ENCODE measurements around the gene CMSS1. TPM values are rescaled to one million over a fixed set of nuclear protein-coding genes. Genes with fewer than 3 reads are reported as not detected.
A peak's percentile ranks its signal among the peaks of the same experiment; 100 is the strongest.
"Not testable (repeated sequence)": the region's sequence is repeated elsewhere in the genome, so short reads cannot be mapped to it uniquely, and the experiment has no call there.

Gene CMSS1
- total RNA-seq, 4 donors from 2014 or later, result 11.2 to 16.3 (median 14.1) TPM

DNA sequence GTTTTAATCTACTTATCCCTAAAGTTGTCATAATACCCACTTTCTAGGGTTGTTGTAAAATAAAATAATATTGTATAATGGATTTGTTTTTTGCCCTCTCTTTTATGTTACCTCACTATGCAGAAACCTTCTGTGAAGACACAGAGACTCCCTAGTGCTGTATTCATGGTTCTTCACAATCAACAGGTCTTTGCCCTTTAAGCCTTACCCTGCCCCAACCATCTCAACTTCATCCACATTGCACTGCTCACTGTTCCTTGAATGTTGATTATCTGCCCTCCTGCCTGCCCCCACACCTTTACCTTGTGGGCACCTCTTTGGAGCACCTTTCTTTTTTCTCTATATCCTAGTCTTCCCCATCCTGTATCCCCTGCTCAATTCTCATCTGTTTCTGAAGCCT, 21.1 kb downstream of the CMSS1 start:
- Histone ChIP-seq H3K27ac (replicated peaks in 1 of 4) (no peak overlapping the region), H3K9me3 (no peaks in the 10 kb centered on the region), H3K4me1 (peaks cover 12 to 20% (median 16%) of the 10 kb centered on the region in 4 donors), H3K36me3 (no peaks in the 10 kb centered on the region), H3K4me3 (no peak overlapping the region), H3K27me3 (no peaks in the 10 kb centered on the region)
- no peak for DNase-seq (ENCODE audit: extremely low spot score)
- intact Hi-C loops (cut with DNase I), result loop anchor here (10.0 kb wide), 1 partner anchor 656 kb away; the partner anchor contains the start of gene TMEM45A
- TF ChIP-seq, protein P1, sequence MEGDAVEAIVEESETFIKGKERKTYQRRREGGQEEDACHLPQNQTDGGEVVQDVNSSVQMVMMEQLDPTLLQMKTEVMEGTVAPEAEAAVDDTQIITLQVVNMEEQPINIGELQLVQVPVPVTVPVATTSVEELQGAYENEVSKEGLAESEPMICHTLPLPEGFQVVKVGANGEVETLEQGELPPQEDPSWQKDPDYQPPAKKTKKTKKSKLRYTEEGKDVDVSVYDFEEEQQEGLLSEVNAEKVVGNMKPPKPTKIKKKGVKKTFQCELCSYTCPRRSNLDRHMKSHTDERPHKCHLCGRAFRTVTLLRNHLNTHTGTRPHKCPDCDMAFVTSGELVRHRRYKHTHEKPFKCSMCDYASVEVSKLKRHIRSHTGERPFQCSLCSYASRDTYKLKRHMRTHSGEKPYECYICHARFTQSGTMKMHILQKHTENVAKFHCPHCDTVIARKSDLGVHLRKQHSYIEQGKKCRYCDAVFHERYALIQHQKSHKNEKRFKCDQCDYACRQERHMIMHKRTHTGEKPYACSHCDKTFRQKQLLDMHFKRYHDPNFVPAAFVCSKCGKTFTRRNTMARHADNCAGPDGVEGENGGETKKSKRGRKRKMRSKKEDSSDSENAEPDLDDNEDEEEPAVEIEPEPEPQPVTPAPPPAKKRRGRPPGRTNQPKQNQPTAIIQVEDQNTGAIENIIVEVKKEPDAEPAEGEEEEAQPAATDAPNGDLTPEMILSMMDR (IDR thresholded peaks at IDR 0.05), result no peak
- TF ChIP-seq POLR2AphosphoS5 (IDR thresholded peaks at IDR 0.05), result no peak
- no peak for TF ChIP-seq EP300 (IDR thresholded peaks at IDR 0.05)
- TF ChIP-seq POLR2A (IDR thresholded peaks at IDR 0.05; ENCODE audit: low read depth), result no peak

- Histone ChIP-seq H3K4me1 (peaks cover 20 to 22% (median 20%) of the 10 kb centered on the region in 4 donors), H3K36me3 (no peaks in the 10 kb centered on the region), H3K27me3 (no peaks in the 10 kb centered on the region), H3K4me3 (no peak overlapping the region), H3K9me3 (no peaks in the 10 kb centered on the region), H3K27ac (replicated peaks in 1 of 4) (no peak overlapping the region)
- 100% methylated on average over 1 of the region's 1 CpG for WGBS
- TF ChIP-seq, protein P1 (IDR thresholded peaks at IDR 0.05), result no peak
- TF ChIP-seq EP300 (IDR thresholded peaks at IDR 0.05) (no peak), POLR2A (IDR thresholded peaks at IDR 0.05; ENCODE audit: low read depth) (no peak), POLR2AphosphoS5 (IDR thresholded peaks at IDR 0.05) (no peak)
- no peak for DNase-seq (ENCODE audit: extremely low spot score)
- intact Hi-C loops (cut with DNase I), result loop anchor here (10.0 kb wide), 2 partner anchors 205 to 655 kb away; partner anchors contain the start of gene TMEM45A
Measured at GRCh38 chr3:99839613-99840012, 22.0 kb downstream of the CMSS1 start.

DNA sequence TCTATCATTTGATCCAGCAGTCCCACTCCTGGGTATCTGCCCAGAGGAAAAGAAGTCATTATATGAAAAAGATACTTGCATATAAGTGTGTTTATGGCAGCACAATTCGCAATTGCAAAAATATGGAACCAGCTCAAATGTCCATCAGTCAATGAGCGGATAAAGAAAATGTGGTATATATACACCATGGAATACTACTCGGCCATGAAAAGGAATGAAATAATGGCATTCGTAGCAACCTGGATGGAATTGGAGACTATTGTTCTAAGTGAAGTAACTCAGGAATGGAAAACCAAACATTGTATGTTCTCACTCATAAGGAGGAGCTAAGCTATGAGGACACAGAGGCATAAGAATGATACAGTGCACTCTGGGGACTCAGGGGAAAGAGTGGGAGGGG, 24.3 kb downstream of the CMSS1 start:
- H3K27ac ChIP-seq (replicated peaks in 1 of 4); H3K36me3 ChIP-seq; H3K4me3 ChIP-seq; H3K9me3 ChIP-seq; H3K27me3 ChIP-seq; DNase-seq (ENCODE audit: extremely low spot score): not testable (repeated sequence)
- intact Hi-C loops (cut with DNase I), result loop anchor here (2.0 to 10.0 kb wide), 2 partner anchors 203 to 413 kb away; no protein-coding TSS in a partner anchor
- WGBS, result 95% methylated on average over 4 of the region's 4 CpGs
- peaks cover 40 to 45% (median 44%) of the 10 kb centered on the region in 4 donors for H3K4me1 ChIP-seq

GRCh38 chr3:99842826-99843589, 25.3 kb downstream of the CMSS1 start:
- intact Hi-C loops (cut with DNase I), result loop anchor here (2.0 to 10.0 kb wide), 2 partner anchors 202 to 412 kb away; no protein-coding TSS in a partner anchor
- TF ChIP-seq POLR2AphosphoS5 (IDR thresholded peaks at IDR 0.05), result no peak
- TF ChIP-seq, protein P1 (IDR thresholded peaks at IDR 0.05), result peak; percentile 74 to 85 (median 76)
- no peak for TF ChIP-seq POLR2A (IDR thresholded peaks at IDR 0.05; ENCODE audit: low read depth)
- no peak for TF ChIP-seq EP300 (IDR thresholded peaks at IDR 0.05)
- no peak for DNase-seq (ENCODE audit: extremely low spot score)
- 46% methylated on average over 2 of the region's 2 CpGs for WGBS
- H3K4me1 ChIP-seq, result peaks cover 49 to 55% (median 54%) of the 10 kb centered on the region in 4 donors
- no peaks in the 10 kb centered on the region for H3K27me3 ChIP-seq
- H3K36me3 ChIP-seq, result peaks cover 0 to 2% (median 0%) of the 10 kb centered on the region in 4 donors
- peak overlapping the region in 2 of 4 donors; percentile 4 to 24 for H3K4me3 ChIP-seq
- no peaks in the 10 kb centered on the region for H3K9me3 ChIP-seq
- H3K27ac ChIP-seq (replicated peaks in 1 of 4), result peak overlapping the region; percentile 78 to 85 (median 80)

- DNase-seq (ENCODE audit: extremely low spot score), result no peak
- H3K9me3 ChIP-seq, result peaks cover 0 to 1% (median 0%) of the 10 kb centered on the region in 4 donors
- intact Hi-C loops (cut with DNase I), result loop anchor here (2.0 to 10.0 kb wide), 2 partner anchors 201 to 411 kb away; no protein-coding TSS in a partner anchor
- WGBS, result 30% methylated on average over 7 of the region's 10 CpGs
- H3K4me1 ChIP-seq, result peaks cover 51 to 62% (median 61%) of the 10 kb centered on the region in 4 donors
- TF ChIP-seq POLR2A (IDR thresholded peaks at IDR 0.05; ENCODE audit: low read depth) (no peak), POLR2AphosphoS5 (IDR thresholded peaks at IDR 0.05) (peak in 1 of 2 donors; percentile 26)
- H3K36me3 ChIP-seq, result peaks cover 0 to 9% (median 0%) of the 10 kb centered on the region in 4 donors
- H3K4me3 ChIP-seq, result peak overlapping the region in 3 of 4 donors; percentile 4 to 24 (median 10)
- H3K27me3 ChIP-seq, result no peaks in the 10 kb centered on the region
- H3K27ac ChIP-seq (replicated peaks in 1 of 4), result peak overlapping the region; percentile 78 to 85 (median 80)
Measured at GRCh38 chr3:99843590-99844258, 26.1 kb downstream of the CMSS1 start.

Data from esophagus muscularis mucosa (tissue), 4 donors.